Mammary epithelial cell (primary cell): Measurements from ENCODE around the gene SLC16A12.
A peak's percentile ranks its signal among the peaks of the same experiment; 100 is the strongest.

Experiments
- CTCF ChIP-seq, 2 donors: IDR thresholded peaks in 1 of 2; conservative IDR thresholded peaks in 1 of 2; 2 replicates each; pipeline ENCODE4 v1.5.1; 2011 to 2012; ENCODE audit warnings: inconsistent platforms in 2 of 2, low read length in 2 of 2, mild to moderate bottlenecking in 2 of 2, control low read depth in 1 of 2, low read depth in 1 of 2; ENCODE audit not compliant: insufficient read depth in 1 of 2; ENCODE audit errors: extremely low read depth in 1 of 2
- EZH2 ChIP-seq: IDR thresholded peaks from 2 replicates; pipeline ENCODE4 v1.6.1; 2012; ENCODE audit warnings: low read length, inconsistent platforms, borderline replicate concordance

DNA sequence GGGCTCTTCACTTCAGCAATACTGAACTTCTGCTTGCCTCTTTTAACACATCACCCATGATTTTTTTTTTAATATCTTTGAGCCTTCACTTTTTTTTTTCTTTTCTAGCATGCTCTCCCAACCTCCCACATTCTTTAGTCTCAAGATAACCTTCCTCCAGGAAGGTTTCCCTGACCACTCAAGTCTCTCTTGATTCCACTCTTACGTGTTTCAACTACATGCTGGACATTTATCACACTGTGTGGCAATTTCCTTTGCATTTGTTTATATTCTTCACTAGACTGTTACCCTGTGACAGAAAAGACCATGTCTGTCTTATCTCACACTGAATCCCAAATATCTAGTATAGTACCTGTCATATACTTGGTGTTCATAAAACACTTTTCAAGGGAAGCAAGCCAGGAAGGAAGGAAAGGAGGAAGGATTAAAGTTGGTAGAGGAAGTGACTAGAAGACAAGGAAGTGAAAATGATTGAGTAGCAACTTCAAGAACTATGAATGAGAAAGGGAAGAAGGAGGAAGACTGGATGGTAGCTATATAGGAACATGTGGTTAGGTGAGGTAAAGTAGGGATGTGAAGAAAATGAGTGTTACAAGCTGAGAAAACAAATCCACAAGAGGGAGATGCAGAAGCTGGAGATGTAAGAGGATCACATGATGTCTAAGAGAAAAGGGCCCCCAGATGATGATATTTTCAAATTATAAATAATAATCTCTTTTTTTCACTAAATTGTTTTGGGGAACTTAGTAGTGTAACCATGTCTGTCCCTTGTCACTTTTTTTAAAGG lies 80.6 kb downstream of the SLC16A12 start:
- peak in 1 of 2 donors; percentile 11 for TF ChIP-seq CTCF (conservative IDR thresholded peaks at IDR 0.05 in 1 of 2, IDR thresholded peaks at IDR 0.05 in 1 of 2; ENCODE audit: extremely low read depth in 1 of 2, insufficient read depth in 1 of 2, low read depth in 1 of 2, low read length in 2 of 2)
- no peak for TF ChIP-seq EZH2
